ENCODE measurements around the gene RELL2.

- no peak for TF ChIP-seq CTCF (IDR thresholded peaks at IDR 0.05 in 2 of 3, conservative IDR thresholded peaks at IDR 0.05 in 1 of 3; ENCODE audit: borderline replicate concordance in 1 of 3, insufficient read depth in 1 of 3, low read depth in 2 of 3, low read length in 2 of 3)
- TF ChIP-seq CEBPB (IDR thresholded peaks at IDR 0.05; ENCODE audit: low read depth): no peak
- TF ChIP-seq POLR2AphosphoS5 (IDR thresholded peaks at IDR 0.05; ENCODE audit: low read depth, low read length): no peak
- TF ChIP-seq SRF (IDR thresholded peaks at IDR 0.05; ENCODE audit: low read depth): no peak
- TF ChIP-seq TCF7L2 (IDR thresholded peaks at IDR 0.05; ENCODE audit: borderline replicate concordance, extremely low read depth, insufficient read depth, insufficient read length): no peak
Observed at GRCh38 chr5:141628175-141628788, 8.5 kb upstream of the RELL2 start.

All from HCT116 (cell line).